Measurements from ENCODE around the gene TSSK1B. TPM values are rescaled to one million over a fixed set of nuclear protein-coding genes. Genes with fewer than 3 reads are reported as not detected.
"Not testable (repeated sequence)": the region's sequence is repeated elsewhere in the genome, so short reads cannot be mapped to it uniquely, and the experiment has no call there.

TSSK1B gene
- total and polyA plus RNA-seq, 2 of the 8 experiments (the other 6 are each of a cell fraction or from before 2014, with no cell fraction given), result 0.05 TPM; not detected in 1

- H3K14ac ChIP-seq (ENCODE audit: insufficient read length); H3K9ac ChIP-seq (replicated peaks in 1 of 4; ENCODE audit: extremely low read depth in 1 of 4, low read depth in 3 of 4, low read length in 3 of 4); H3K4me3 ChIP-seq (ENCODE audit: extremely low read depth in 1 of 4, insufficient read depth in 2 of 4, low read depth in 3 of 4, low read length in 4 of 4); H4K91ac ChIP-seq (replicated peaks; ENCODE audit: insufficient read length, low read length); H2BK20ac ChIP-seq (ENCODE audit: low read length); H3K9me3 ChIP-seq (ENCODE audit: insufficient read depth in 2 of 2, low read depth in 1 of 2, low read length in 1 of 2); H3K23me2 ChIP-seq (ENCODE audit: low read depth, low read length); H3K79me1 ChIP-seq (ENCODE audit: low read depth, low read length); H3K27me3 ChIP-seq (replicated peaks in 1 of 4; ENCODE audit: control insufficient read depth in 3 of 4, extremely low read depth in 1 of 4, insufficient read depth in 3 of 4, low read length in 3 of 4); DNase-seq (ENCODE audit: low read depth in 1 of 2, low spot score in 2 of 2); H4K8ac ChIP-seq (ENCODE audit: extremely low read depth, insufficient read depth, low read length); H3K4me2 ChIP-seq (ENCODE audit: insufficient read depth in 1 of 2, low read depth in 2 of 2, low read length in 2 of 2); H3K23ac ChIP-seq (ENCODE audit: insufficient read length); H2AFZ ChIP-seq (ENCODE audit: low read length); H2BK12ac ChIP-seq (ENCODE audit: low read depth, low read length); H2BK5ac ChIP-seq (ENCODE audit: low read depth, low read length); FAIRE-seq; H3K4ac ChIP-seq (replicated peaks; ENCODE audit: insufficient read length, low read depth, low read length); H2AK5ac ChIP-seq (ENCODE audit: low read depth, low read length); H4K20me1 ChIP-seq (replicated peaks in 1 of 2; ENCODE audit: control insufficient read depth in 1 of 2, insufficient read depth in 2 of 2, low read length in 2 of 2); H3K4me1 ChIP-seq (replicated peaks in 1 of 4; ENCODE audit: control insufficient read depth in 3 of 4, insufficient read depth in 4 of 4, low read length in 3 of 4); H3K56ac ChIP-seq (replicated peaks; ENCODE audit: insufficient read length, low read depth, low read length); POLR2A ChIA-PET (ENCODE audit: partially characterized antibody); H3K79me2 ChIP-seq (ENCODE audit: control insufficient read depth in 1 of 2, insufficient read depth in 2 of 2, low read length in 2 of 2); H2BK15ac ChIP-seq (ENCODE audit: low read length); H4K5ac ChIP-seq (ENCODE audit: insufficient read length, low read depth, low read length); H3K36me3 ChIP-seq (ENCODE audit: control insufficient read depth in 2 of 4, insufficient read depth in 4 of 4, low read length in 3 of 4); H2BK120ac ChIP-seq (replicated peaks; ENCODE audit: low read depth, low read length); H3K18ac ChIP-seq (ENCODE audit: extremely low read depth, low read length); H3K27ac ChIP-seq (ENCODE audit: low read depth, low read length): not testable (repeated sequence)
- CTCF ChIA-PET (ENCODE audit: partially characterized antibody), result interaction anchor here (1.1 to 1.9 kb wide), 3 partner anchors 9 to 47 kb away, joined by 3 to 6 read pairs (median 5); no protein-coding TSS in a partner anchor
- 94% methylated on average over 21 of the region's 21 CpGs; no CpG with 5 or more reads in 1 of the 2 experiments for WGBS, 2 experiments (ENCODE audit: extremely low coverage in 1 of 2, insufficient coverage in 1 of 2, insufficient read length in 1 of 2, insufficient replicate concordance in 2 of 2, low coverage in 1 of 2, low lambda C conversion rate in 2 of 2, missing lambda C conversion rate in 1 of 2)
Measured at GRCh38 chr5:113457106-113457505, 22.3 kb upstream of the TSSK1B start.
